Measurements from ENCODE around the gene XPNPEP2. TPM values are rescaled to one million over a fixed set of nuclear protein-coding genes. Genes with fewer than 3 reads are reported as not detected.

Gene XPNPEP2
- polyA plus RNA-seq, 4 donors = 27.0 to 744 (median 53.7) TPM

DNA sequence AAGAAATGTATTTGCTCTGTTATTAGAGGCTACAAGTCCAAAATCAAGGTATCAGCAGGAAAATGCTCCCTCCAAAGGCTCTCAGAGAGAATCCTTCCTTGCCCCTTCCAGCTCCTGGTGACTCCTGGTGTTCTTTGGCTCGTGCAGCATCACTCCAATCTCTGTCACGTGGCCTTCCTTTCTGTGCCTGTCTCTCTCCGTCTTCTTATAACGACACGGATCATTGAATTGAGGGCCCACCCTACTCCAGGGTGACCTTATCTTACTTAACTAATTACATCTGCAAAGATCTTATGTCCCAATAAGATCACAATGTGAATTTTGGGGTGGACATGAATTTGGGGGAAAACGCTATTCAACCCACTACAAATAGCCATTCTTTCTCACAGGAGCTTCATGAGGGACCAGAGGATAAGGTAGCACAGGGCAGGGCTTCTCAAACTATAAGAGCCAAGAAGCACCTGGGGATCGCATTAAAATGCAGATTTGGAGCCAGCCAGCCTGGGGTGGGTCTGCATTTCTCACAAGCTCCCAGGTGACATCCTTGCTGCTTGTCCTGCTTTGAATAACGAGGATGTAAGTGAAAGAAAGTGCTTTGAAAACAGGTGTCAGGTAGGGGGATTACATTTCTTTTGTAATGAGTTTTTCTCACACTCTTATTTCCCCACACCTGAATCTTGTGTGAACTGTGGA lies 42.2 kb upstream of the XPNPEP2 start:
- FAIRE-seq (no peak), DNase-seq (no peak)
- Histone ChIP-seq H3K27me3 (ENCODE audit: control insufficient read depth in 3 of 3, insufficient read depth in 3 of 3, low read length in 3 of 3) (no peaks in the 10 kb centered on the region), H3K36me3 (ENCODE audit: control insufficient read depth in 3 of 3, insufficient read depth in 2 of 3, low read depth in 1 of 3, low read length in 3 of 3) (no peaks in the 10 kb centered on the region), H3K4me1 (ENCODE audit: control insufficient read depth in 3 of 3, insufficient read depth in 2 of 3, low read depth in 1 of 3, low read length in 2 of 3) (no peaks in the 10 kb centered on the region), H3K27ac (ENCODE audit: low read depth in 1 of 3, low read length in 2 of 3) (no peak overlapping the region), H3K4me3 (ENCODE audit: low read depth in 1 of 3, low read length in 3 of 3) (no peak overlapping the region), H3K9me3 (ENCODE audit: control insufficient read depth in 2 of 2, insufficient read depth in 1 of 2, low read depth in 1 of 2, low read length in 1 of 2) (no peaks in the 10 kb centered on the region)
- WGBS, 3 donors = 68 to 81% (median 78%) methylated on average over 8 of the region's 8 CpGs

DNA sequence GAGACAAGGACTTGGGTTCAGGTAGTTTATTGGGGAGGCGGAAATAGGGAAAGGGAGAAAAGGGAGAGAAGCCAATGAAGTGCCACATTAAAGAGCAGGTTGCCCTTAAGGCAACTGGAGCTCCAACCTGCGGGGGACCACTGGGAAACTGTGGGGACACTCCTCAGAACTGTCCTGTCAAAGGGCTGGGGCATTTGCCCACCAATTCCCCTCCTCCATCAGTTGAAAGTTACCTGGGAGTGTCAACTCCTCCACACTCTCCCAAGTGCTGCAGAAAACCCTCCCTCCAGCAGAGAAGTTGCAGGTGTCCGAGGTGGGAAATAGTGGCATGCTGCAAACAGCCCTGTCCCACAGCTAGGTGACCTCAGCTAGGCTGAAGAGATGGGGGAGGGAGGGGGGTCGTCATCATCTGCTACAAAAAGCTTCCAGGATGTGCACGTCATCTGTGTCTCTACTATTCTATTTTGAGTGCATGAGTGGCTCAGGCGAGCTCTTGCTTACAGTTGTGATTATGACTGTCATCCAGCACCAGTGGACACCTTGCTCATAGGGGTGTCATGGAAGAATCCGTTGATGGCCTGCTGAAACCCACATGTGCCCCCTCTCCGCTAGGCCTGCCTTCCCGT lies 41.5 kb upstream of the XPNPEP2 start:
- Histone ChIP-seq H3K4me1 (ENCODE audit: control insufficient read depth in 3 of 3, insufficient read depth in 2 of 3, low read depth in 1 of 3, low read length in 2 of 3) (no peaks in the 10 kb centered on the region), H3K27me3 (ENCODE audit: control insufficient read depth in 3 of 3, insufficient read depth in 3 of 3, low read length in 3 of 3) (no peaks in the 10 kb centered on the region), H3K4me3 (ENCODE audit: low read depth in 1 of 3, low read length in 3 of 3) (no peak overlapping the region), H3K36me3 (ENCODE audit: control insufficient read depth in 3 of 3, insufficient read depth in 2 of 3, low read depth in 1 of 3, low read length in 3 of 3) (no peaks in the 10 kb centered on the region), H3K9me3 (ENCODE audit: control insufficient read depth in 2 of 2, insufficient read depth in 1 of 2, low read depth in 1 of 2, low read length in 1 of 2) (no peaks in the 10 kb centered on the region), H3K27ac (ENCODE audit: low read depth in 1 of 3, low read length in 2 of 3) (no peak overlapping the region)
- DNase-seq (no peak), FAIRE-seq (no peak)
- WGBS, 3 donors = 72 to 77% (median 73%) methylated on average over 9 of the region's 9 CpGs

DNA sequence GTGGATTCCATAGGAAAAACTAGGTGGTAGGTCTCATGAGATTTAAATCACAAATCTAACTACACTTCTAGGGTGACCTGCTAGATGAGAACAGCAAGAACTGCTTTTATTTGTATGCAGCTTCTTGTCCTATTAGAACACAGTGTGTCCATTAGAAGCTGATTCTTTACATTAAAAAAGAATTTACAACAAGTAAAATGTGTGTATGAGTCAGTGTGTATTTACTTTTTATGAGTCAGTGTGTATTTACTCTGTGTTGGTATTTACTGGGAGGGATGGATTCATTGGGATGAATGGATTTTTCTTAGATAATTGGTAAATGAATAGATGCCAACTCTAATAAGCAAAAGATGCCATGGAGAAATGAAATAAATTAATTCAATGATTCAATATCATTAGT lies 40.6 kb upstream of the XPNPEP2 start:
- no peaks in the 10 kb centered on the region for H3K4me1 ChIP-seq (ENCODE audit: control insufficient read depth in 3 of 3, insufficient read depth in 2 of 3, low read depth in 1 of 3, low read length in 2 of 3)
- no peaks in the 10 kb centered on the region for H3K9me3 ChIP-seq (ENCODE audit: control insufficient read depth in 2 of 2, insufficient read depth in 1 of 2, low read depth in 1 of 2, low read length in 1 of 2)
- FAIRE-seq (no peak), DNase-seq (no peak)
- no peak overlapping the region for H3K4me3 ChIP-seq (ENCODE audit: low read depth in 1 of 3, low read length in 3 of 3)
- H3K36me3 ChIP-seq (ENCODE audit: control insufficient read depth in 3 of 3, insufficient read depth in 2 of 3, low read depth in 1 of 3, low read length in 3 of 3) = no peaks in the 10 kb centered on the region
- no peak overlapping the region for H3K27ac ChIP-seq (ENCODE audit: low read depth in 1 of 3, low read length in 2 of 3)
- H3K27me3 ChIP-seq (ENCODE audit: control insufficient read depth in 3 of 3, insufficient read depth in 3 of 3, low read length in 3 of 3) = no peaks in the 10 kb centered on the region

DNA sequence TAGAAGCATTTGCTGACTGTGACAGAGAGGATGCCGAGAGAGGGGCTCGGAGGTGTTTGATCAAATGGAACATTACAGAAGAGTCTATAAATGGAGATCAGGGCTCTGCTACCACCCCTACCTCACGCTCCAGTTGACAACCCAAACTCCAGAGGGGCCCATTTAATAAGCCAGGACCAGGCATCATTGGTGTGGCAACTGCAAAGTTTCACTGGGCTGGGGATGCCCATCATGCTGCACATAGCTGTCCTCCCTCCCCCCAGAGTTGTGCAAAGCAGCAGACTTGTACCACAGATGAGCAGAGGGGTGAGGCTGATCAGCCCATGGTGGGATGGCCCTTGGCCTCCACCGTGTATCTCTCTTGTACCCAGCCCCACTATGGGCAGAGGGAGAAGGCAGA lies 38.2 kb upstream of the XPNPEP2 start:
- H3K9me3 ChIP-seq (ENCODE audit: control insufficient read depth in 2 of 2, insufficient read depth in 1 of 2, low read depth in 1 of 2, low read length in 1 of 2) = no peaks in the 10 kb centered on the region
- no peak for FAIRE-seq
- 76 to 97% (median 83%) methylated on average over 4 of the region's 4 CpGs for WGBS, 3 donors

DNA sequence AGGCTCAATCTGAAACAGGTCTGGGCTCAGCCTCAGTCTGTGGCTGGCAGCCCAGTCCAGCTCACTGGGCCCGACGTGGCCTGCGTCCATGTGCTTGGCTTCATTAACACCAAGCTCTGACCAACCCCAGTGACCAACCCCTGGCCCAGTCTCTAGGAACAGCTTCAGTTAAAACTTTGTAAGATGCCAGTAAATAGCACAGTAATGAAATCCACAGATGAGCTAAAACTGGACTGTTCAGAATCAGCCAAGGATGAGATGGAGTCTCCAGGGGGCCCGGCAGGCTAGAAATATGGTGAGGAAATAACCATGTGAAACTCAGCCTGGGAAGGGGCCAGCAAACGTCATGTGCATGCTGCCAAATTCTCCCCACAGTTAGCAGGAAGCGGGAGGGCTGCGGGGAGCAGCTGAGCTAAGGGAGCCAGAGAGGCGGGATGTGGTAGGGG lies 37.1 kb upstream of the XPNPEP2 start:
- Histone ChIP-seq H3K36me3 (ENCODE audit: control insufficient read depth in 3 of 3, insufficient read depth in 2 of 3, low read depth in 1 of 3, low read length in 3 of 3) (no peaks in the 10 kb centered on the region), H3K27me3 (ENCODE audit: control insufficient read depth in 3 of 3, insufficient read depth in 3 of 3, low read length in 3 of 3) (no peaks in the 10 kb centered on the region), H3K4me3 (ENCODE audit: low read depth in 1 of 3, low read length in 3 of 3) (no peak overlapping the region), H3K9me3 (ENCODE audit: control insufficient read depth in 2 of 2, insufficient read depth in 1 of 2, low read depth in 1 of 2, low read length in 1 of 2) (no peaks in the 10 kb centered on the region), H3K4me1 (ENCODE audit: control insufficient read depth in 3 of 3, insufficient read depth in 2 of 3, low read depth in 1 of 3, low read length in 2 of 3) (no peaks in the 10 kb centered on the region), H3K27ac (ENCODE audit: low read depth in 1 of 3, low read length in 2 of 3) (no peak overlapping the region)
- DNase-seq (no peak), FAIRE-seq (no peak)
- 54 to 81% (median 74%) methylated on average over 8 of the region's 8 CpGs for WGBS, 3 donors

More for the DNA sequence above, 38.2 kb upstream of the XPNPEP2 start:
- no peak overlapping the region for H3K4me3 ChIP-seq (ENCODE audit: low read depth in 1 of 3, low read length in 3 of 3)
- H3K36me3 ChIP-seq (ENCODE audit: control insufficient read depth in 3 of 3, insufficient read depth in 2 of 3, low read depth in 1 of 3, low read length in 3 of 3) = no peaks in the 10 kb centered on the region
- DNase-seq = no peak
- H3K27ac ChIP-seq (ENCODE audit: low read depth in 1 of 3, low read length in 2 of 3) = no peak overlapping the region
- H3K4me1 ChIP-seq (ENCODE audit: control insufficient read depth in 3 of 3, insufficient read depth in 2 of 3, low read depth in 1 of 3, low read length in 2 of 3) = no peaks in the 10 kb centered on the region
- H3K27me3 ChIP-seq (ENCODE audit: control insufficient read depth in 3 of 3, insufficient read depth in 3 of 3, low read length in 3 of 3) = no peaks in the 10 kb centered on the region

DNA sequence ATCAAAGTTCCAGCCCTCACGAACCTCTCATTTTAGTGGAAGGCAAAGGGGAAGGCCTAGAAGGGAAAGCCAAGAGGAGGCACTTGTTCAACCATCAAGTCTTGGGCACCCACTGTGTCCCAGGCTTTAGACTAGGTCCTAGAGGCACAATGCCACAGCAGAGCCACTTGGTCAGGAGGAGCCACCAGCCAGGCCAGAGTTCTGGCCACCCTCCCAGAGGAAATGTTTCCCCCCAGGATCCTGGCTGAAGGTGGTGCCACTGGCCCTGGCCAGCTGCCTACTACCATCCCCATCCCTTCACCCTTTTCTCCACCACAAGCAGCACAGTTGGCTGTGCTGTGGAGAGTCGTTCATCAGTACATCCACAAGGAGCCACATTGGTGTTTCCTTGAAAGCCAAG lies 34.3 kb upstream of the XPNPEP2 start:
- H3K36me3 ChIP-seq (ENCODE audit: control insufficient read depth in 3 of 3, insufficient read depth in 2 of 3, low read depth in 1 of 3, low read length in 3 of 3) = no peaks in the 10 kb centered on the region
- no peaks in the 10 kb centered on the region for H3K27me3 ChIP-seq (ENCODE audit: control insufficient read depth in 3 of 3, insufficient read depth in 3 of 3, low read length in 3 of 3)
- no peak overlapping the region for H3K27ac ChIP-seq (ENCODE audit: low read depth in 1 of 3, low read length in 2 of 3)
- H3K4me3 ChIP-seq (ENCODE audit: low read depth in 1 of 3, low read length in 3 of 3) = no peak overlapping the region
- no peaks in the 10 kb centered on the region for H3K9me3 ChIP-seq (ENCODE audit: control insufficient read depth in 2 of 2, insufficient read depth in 1 of 2, low read depth in 1 of 2, low read length in 1 of 2)
- FAIRE-seq (no peak), DNase-seq (no peak)
- WGBS, 3 donors = 69 to 89% (median 84%) methylated on average over 2 of the region's 2 CpGs
- no peaks in the 10 kb centered on the region for H3K4me1 ChIP-seq (ENCODE audit: control insufficient read depth in 3 of 3, insufficient read depth in 2 of 3, low read depth in 1 of 3, low read length in 2 of 3)

DNA sequence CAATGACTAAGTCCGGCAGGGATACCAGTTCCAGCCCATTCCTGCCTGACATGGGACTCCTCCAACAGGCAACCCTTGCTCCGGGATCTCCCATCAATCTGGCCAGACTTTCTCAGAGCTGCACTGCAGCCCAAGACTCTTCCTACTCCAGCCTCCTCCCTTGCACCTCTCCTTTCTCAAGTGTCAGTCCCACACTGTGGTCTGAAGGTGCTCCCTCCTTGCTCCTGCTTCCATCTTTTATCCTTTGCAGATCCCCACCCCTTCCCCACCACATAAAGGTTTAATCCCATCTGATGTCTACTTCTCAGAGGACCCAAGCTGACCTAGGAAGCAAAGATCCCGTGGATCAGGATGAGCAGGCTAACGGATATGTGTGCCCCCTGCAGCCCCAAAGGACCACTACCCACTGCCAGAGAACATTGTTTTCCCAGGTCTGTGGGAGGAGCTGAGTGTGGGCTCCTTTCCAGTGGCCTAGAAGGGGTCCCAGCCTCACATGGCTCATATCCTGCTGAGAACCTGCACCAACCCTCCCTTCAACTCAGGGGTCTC lies 33.3 kb upstream of the XPNPEP2 start:
- WGBS, 3 donors = 77 to 98% (median 91%) methylated on average over 4 of the region's 4 CpGs
- DNase-seq (no peak), FAIRE-seq (no peak)

DNA sequence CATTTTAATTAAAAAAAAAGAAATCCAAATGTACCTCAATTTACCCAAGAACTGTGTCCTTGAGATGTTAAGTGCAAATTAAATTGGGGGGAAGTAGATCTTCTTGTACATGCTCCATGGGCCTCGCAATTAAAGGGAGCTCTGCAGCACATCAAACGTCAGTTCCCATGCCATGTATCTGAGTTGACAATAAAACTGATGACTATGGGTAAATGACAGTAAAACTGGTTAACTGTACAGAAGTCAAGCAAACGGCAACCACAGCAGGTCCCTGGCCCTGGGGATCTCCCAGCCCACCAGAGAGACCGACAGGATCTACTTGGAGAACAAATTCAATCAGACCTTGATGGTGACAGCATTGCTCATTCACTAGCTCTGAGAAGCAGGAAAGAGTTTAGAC lies 32.8 kb upstream of the XPNPEP2 start:
- no peak overlapping the region for H3K27ac ChIP-seq (ENCODE audit: low read depth in 1 of 3, low read length in 2 of 3)
- 62 to 77% (median 68%) methylated on average over 4 of the region's 4 CpGs for WGBS, 3 donors
- H3K27me3 ChIP-seq (ENCODE audit: control insufficient read depth in 3 of 3, insufficient read depth in 3 of 3, low read length in 3 of 3) = no peaks in the 10 kb centered on the region
- no peaks in the 10 kb centered on the region for H3K4me1 ChIP-seq (ENCODE audit: control insufficient read depth in 3 of 3, insufficient read depth in 2 of 3, low read depth in 1 of 3, low read length in 2 of 3)
- H3K4me3 ChIP-seq (ENCODE audit: low read depth in 1 of 3, low read length in 3 of 3) = no peak overlapping the region
- FAIRE-seq (no peak), DNase-seq (no peak)
- no peaks in the 10 kb centered on the region for H3K9me3 ChIP-seq (ENCODE audit: control insufficient read depth in 2 of 2, insufficient read depth in 1 of 2, low read depth in 1 of 2, low read length in 1 of 2)
- no peaks in the 10 kb centered on the region for H3K36me3 ChIP-seq (ENCODE audit: control insufficient read depth in 3 of 3, insufficient read depth in 2 of 3, low read depth in 1 of 3, low read length in 3 of 3)

More for the DNA sequence above, 33.3 kb upstream of the XPNPEP2 start:
- no peaks in the 10 kb centered on the region for H3K4me1 ChIP-seq (ENCODE audit: control insufficient read depth in 3 of 3, insufficient read depth in 2 of 3, low read depth in 1 of 3, low read length in 2 of 3)
- H3K9me3 ChIP-seq (ENCODE audit: control insufficient read depth in 2 of 2, insufficient read depth in 1 of 2, low read depth in 1 of 2, low read length in 1 of 2) = no peaks in the 10 kb centered on the region
- no peak overlapping the region for H3K27ac ChIP-seq (ENCODE audit: low read depth in 1 of 3, low read length in 2 of 3)
- no peaks in the 10 kb centered on the region for H3K27me3 ChIP-seq (ENCODE audit: control insufficient read depth in 3 of 3, insufficient read depth in 3 of 3, low read length in 3 of 3)
- H3K4me3 ChIP-seq (ENCODE audit: low read depth in 1 of 3, low read length in 3 of 3) = no peak overlapping the region
- no peaks in the 10 kb centered on the region for H3K36me3 ChIP-seq (ENCODE audit: control insufficient read depth in 3 of 3, insufficient read depth in 2 of 3, low read depth in 1 of 3, low read length in 3 of 3)

Data from small intestine (tissue), 7 donors.